Activated naive CD8-positive, alpha-beta T cell (primary cell): ENCODE data around the gene GATM.
"Not testable (repeated sequence)": the region's sequence is repeated elsewhere in the genome, so short reads cannot be mapped to it uniquely, and the experiment has no call there.

ENCODE experiments used
- H3K27ac Mint-ChIP-seq: one replicate; pipeline ENCODE4 v1.8.0; 2021; ENCODE audit warnings: mixed read lengths
- H3K27me3 Mint-ChIP-seq: one replicate; pipeline ENCODE4 v1.8.0; 2021; ENCODE audit warnings: mixed read lengths
- H3K36me3 Mint-ChIP-seq: one replicate; pipeline ENCODE4 v1.8.0; 2021; ENCODE audit warnings: mixed read lengths
- H3K4me1 Mint-ChIP-seq: one replicate; pipeline ENCODE4 v1.8.0; 2021; ENCODE audit warnings: low read depth, mixed read lengths
- H3K4me3 Mint-ChIP-seq: one replicate; pipeline ENCODE4 v1.8.0; 2021; ENCODE audit warnings: mild to moderate bottlenecking, mixed read lengths
- H3K9me3 Mint-ChIP-seq: one replicate; pipeline ENCODE4 v1.8.0; 2021; ENCODE audit warnings: low read depth, mixed read lengths

GATM gene

GRCh38 chr15:45375836-45376235 is 2.5 kb downstream of the GATM start:
- peaks cover 24% of the 10 kb centered on the region for H3K27me3 Mint-ChIP-seq
- H3K9me3 Mint-ChIP-seq = no peaks in the 10 kb centered on the region
- peaks cover 20% of the 10 kb centered on the region for H3K4me1 Mint-ChIP-seq
- H3K36me3 Mint-ChIP-seq = no peaks in the 10 kb centered on the region
- no peak overlapping the region for H3K27ac Mint-ChIP-seq
- H3K4me3 Mint-ChIP-seq = no peak overlapping the region

- Mint-ChIP-seq H3K4me1 (peaks cover 18% of the 10 kb centered on the region), H3K36me3 (no peaks in the 10 kb centered on the region), H3K4me3 (no peak overlapping the region), H3K27ac (no peak overlapping the region), H3K27me3 (peaks cover 23% of the 10 kb centered on the region), H3K9me3 (no peaks in the 10 kb centered on the region)
Observed at GRCh38 chr15:45373976-45374375, 4.4 kb downstream of the GATM start.

DNA sequence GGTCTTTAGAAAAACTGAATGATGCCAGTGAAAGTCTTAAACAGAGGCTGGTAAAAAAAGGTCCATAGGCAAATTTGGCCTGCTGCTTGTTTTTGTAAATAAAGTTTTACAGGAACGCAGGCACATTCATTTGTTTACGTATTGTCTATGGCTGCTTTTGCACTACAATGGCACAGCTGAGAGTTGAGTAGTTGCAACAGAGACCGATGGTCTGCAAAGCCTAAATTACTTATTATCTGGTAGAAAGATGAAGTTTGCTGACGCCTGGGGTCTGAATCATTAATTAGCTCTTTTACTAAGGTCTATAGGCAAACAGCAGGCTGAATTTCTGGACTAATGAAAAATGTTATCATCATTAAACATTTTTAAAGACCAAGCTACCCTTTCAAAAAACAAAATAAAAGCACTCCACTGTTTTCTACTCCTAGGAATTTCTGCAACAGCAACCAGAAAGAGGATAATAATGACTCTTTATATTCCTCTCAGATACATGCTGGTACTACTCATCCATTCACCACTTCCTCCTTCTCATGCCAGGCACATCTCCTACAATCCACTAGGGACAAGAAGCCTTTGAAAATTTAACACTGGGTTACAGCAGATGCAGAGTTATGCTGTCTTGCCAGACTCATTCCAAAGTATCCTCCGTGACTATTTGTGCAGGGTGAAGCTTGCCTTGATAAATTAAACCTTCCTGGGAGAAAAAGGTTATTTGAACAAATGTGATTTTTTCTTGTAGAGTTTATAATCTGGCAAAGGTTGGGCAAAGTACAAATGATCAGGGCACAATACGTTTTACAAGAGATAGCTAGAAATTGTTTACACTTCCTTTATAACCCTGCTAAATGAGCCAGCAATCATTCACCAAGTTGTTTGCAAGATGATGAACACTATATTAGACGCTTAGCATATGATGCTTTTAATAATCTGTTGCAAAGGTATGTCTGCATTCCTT is 6.0 kb downstream of the GATM start:
- Mint-ChIP-seq H3K27ac (no peak overlapping the region), H3K4me1 (peaks cover 8% of the 10 kb centered on the region), H3K36me3 (no peaks in the 10 kb centered on the region), H3K4me3 (no peak overlapping the region), H3K9me3 (no peaks in the 10 kb centered on the region), H3K27me3 (peaks cover 16% of the 10 kb centered on the region)

DNA sequence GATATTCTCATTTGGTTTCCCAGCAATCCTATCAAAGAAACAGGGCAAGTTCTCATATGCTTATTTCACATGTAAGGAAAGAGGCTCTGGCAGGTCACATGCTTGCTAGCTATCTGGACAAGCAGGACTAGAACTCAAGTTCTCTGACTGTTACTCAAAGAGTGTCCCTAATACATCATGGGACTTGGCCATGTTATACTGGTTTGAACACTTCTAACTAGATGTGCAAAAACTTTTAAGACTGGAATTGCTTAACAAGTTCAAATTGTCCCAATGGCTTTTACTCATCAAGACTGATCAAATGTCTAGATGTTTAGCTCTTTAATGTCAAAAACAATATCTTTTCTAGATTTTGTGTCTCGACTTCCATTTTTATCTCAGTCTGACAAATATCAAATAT is 6.8 kb downstream of the GATM start:
- no peak overlapping the region for H3K27ac Mint-ChIP-seq
- no peaks in the 10 kb centered on the region for H3K36me3 Mint-ChIP-seq
- no peak overlapping the region for H3K4me3 Mint-ChIP-seq
- H3K9me3 Mint-ChIP-seq = no peaks in the 10 kb centered on the region
- H3K4me1 Mint-ChIP-seq = peaks cover under 1% of the 10 kb centered on the region
- H3K27me3 Mint-ChIP-seq = peaks cover 14% of the 10 kb centered on the region

DNA sequence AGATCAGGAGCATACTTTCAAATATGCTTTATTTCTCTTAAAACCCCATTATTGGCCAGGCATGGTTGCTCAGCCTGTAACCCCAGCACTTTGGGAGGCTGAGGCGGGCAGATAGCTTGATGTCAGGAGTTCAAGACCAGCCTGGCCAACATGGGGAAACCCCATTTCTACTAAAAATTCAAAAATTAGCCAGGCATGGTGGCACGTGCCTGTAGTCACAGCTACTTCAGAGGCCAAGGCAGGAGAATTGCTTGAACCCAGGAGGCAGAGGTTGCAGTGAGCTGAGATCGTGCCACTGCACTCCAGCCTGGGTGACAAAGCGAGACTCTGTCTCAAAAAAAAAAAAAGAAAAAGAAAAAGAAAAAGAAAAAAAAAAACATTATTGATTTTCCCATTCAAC is 8.3 kb downstream of the GATM start:
- H3K4me1 Mint-ChIP-seq, H3K27me3 Mint-ChIP-seq, H3K4me3 Mint-ChIP-seq: not testable (repeated sequence)

GRCh38 chr15:45367222-45367621 is 11.1 kb downstream of the GATM start:
- H3K27me3 Mint-ChIP-seq, H3K9me3 Mint-ChIP-seq, H3K4me1 Mint-ChIP-seq, H3K36me3 Mint-ChIP-seq, H3K4me3 Mint-ChIP-seq, H3K27ac Mint-ChIP-seq: not testable (repeated sequence)

More for the DNA sequence above, 8.3 kb downstream of the GATM start:
- H3K36me3 Mint-ChIP-seq, H3K27ac Mint-ChIP-seq, H3K9me3 Mint-ChIP-seq: not testable (repeated sequence)

DNA sequence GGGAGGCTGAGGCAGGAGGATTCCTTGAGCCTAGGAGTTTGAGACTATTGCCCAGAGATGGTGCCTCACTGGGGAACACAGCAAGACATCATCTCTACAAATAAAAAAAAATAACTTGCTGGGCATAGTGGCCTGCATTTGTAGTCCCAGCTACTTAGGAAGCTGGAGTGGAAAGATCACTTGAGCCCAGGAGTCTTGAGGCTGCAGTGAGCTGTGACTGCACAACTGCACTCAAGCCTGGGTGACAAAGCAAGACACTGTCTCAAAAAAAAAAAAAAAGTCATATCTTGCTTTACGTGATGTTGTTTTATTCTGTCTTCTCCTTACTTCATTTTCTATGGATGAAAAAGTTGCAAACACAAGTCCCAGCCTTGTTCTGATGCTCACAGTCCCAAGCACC is 14.1 kb downstream of the GATM start:
- Mint-ChIP-seq H3K36me3 (peaks cover 6% of the 10 kb centered on the region), H3K27me3 (no peaks in the 10 kb centered on the region), H3K4me3 (no peak overlapping the region), H3K4me1 (no peaks in the 10 kb centered on the region), H3K9me3 (no peaks in the 10 kb centered on the region), H3K27ac (no peak overlapping the region)

- Mint-ChIP-seq H3K36me3 (peaks cover 6% of the 10 kb centered on the region), H3K27ac (no peak overlapping the region)
Observed at GRCh38 chr15:45363801-45364200, 14.5 kb downstream of the GATM start.

DNA sequence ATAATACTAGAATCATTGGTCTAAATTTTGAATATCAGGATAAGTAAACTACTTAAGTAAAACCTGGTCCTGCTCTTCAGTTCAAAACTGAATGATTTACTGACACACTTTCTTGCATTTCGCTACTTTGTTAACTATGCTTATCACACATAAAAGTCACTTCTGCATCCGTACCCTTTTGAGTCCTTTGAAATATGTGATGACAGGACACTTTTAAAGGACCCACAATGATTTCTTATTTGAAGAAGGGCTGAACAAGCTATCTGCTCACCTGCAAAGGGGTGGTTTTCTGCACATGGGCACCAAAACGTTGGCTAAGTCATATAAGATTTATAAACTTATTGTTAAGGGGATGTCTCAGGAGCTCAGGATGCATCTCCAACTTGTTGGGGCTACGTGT is 15.0 kb downstream of the GATM start:
- H3K27me3 Mint-ChIP-seq = no peaks in the 10 kb centered on the region
- H3K4me1 Mint-ChIP-seq = no peaks in the 10 kb centered on the region
- peaks cover 6% of the 10 kb centered on the region for H3K36me3 Mint-ChIP-seq
- no peak overlapping the region for H3K27ac Mint-ChIP-seq
- no peak overlapping the region for H3K4me3 Mint-ChIP-seq
- no peaks in the 10 kb centered on the region for H3K9me3 Mint-ChIP-seq

More at GRCh38 chr15:45363801-45364200, 14.5 kb downstream of the GATM start:
- H3K4me3 Mint-ChIP-seq = no peak overlapping the region
- no peaks in the 10 kb centered on the region for H3K27me3 Mint-ChIP-seq
- H3K9me3 Mint-ChIP-seq = no peaks in the 10 kb centered on the region
- H3K4me1 Mint-ChIP-seq = no peaks in the 10 kb centered on the region

DNA sequence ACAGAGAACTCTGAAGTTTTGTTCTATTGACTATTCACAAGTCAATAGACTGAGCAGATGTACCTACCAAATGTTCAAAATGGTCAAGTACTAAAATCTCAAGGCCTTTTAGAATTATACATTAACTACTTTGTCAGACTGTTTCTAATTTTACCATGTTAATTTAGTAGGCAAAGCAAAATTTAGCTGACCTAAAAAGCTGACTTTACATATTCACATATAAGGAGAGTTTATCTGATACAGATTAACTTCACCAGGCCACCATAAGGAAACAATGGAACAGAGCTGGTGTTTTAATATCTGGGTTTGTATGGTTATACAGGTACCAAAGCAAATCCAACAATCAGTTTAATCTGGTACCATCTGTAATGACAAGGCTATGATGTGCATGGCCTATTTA is 15.9 kb downstream of the GATM start:
- Mint-ChIP-seq H3K27me3 (no peaks in the 10 kb centered on the region), H3K4me1 (no peaks in the 10 kb centered on the region), H3K4me3 (no peak overlapping the region), H3K9me3 (no peaks in the 10 kb centered on the region), H3K27ac (no peak overlapping the region), H3K36me3 (peaks cover 6% of the 10 kb centered on the region)

GRCh38 chr15:45361878-45362277 is 16.5 kb downstream of the GATM start:
- H3K36me3 Mint-ChIP-seq = peaks cover 6% of the 10 kb centered on the region
- H3K4me3 Mint-ChIP-seq = no peak overlapping the region
- no peak overlapping the region for H3K27ac Mint-ChIP-seq
- no peaks in the 10 kb centered on the region for H3K9me3 Mint-ChIP-seq
- no peaks in the 10 kb centered on the region for H3K27me3 Mint-ChIP-seq
- no peaks in the 10 kb centered on the region for H3K4me1 Mint-ChIP-seq

DNA sequence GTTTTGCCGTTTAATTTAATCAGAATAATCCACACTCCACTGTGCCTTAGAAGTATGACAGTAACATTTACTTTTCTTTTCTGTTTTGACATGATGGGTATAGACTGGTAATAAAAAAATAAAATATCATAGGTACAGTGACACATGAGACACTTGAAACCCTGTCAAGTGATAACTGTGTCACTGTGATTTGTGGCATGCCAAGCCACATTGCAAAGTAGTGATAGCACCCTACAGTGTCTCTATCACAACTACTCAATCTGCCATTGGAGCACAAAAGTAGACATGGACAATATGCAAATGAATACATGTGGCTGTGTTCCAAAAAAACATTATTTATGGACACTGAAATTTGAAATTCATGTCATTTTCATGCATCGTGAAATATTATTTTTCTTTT is 22.5 kb downstream of the GATM start:
- no peaks in the 10 kb centered on the region for H3K36me3 Mint-ChIP-seq
- no peak overlapping the region for H3K4me3 Mint-ChIP-seq
- no peaks in the 10 kb centered on the region for H3K9me3 Mint-ChIP-seq
- no peak overlapping the region for H3K27ac Mint-ChIP-seq
- no peaks in the 10 kb centered on the region for H3K27me3 Mint-ChIP-seq
- no peaks in the 10 kb centered on the region for H3K4me1 Mint-ChIP-seq

DNA sequence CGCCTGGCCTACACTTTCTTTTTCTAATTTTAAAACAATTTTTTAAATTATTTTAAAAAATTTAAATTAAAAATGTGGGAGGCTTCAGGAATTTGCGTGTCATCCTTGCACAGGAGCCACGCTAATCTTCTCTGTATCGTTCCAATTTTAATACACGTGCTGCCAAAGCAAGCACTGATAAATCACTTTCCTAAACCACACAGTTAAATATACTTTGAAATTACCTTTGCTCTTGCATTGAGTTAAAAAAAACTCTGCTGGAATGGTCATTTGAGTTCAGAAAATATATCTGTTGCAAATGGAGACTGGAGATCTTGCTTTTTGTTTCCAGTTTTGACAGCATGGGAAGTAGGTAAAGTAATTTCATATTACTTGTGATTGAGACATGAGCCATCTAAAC is 23.6 kb downstream of the GATM start:
- no peak overlapping the region for H3K4me3 Mint-ChIP-seq
- no peaks in the 10 kb centered on the region for H3K36me3 Mint-ChIP-seq
- H3K4me1 Mint-ChIP-seq = no peaks in the 10 kb centered on the region
- no peaks in the 10 kb centered on the region for H3K9me3 Mint-ChIP-seq
- H3K27ac Mint-ChIP-seq = no peak overlapping the region
- peaks cover under 1% of the 10 kb centered on the region for H3K27me3 Mint-ChIP-seq

DNA sequence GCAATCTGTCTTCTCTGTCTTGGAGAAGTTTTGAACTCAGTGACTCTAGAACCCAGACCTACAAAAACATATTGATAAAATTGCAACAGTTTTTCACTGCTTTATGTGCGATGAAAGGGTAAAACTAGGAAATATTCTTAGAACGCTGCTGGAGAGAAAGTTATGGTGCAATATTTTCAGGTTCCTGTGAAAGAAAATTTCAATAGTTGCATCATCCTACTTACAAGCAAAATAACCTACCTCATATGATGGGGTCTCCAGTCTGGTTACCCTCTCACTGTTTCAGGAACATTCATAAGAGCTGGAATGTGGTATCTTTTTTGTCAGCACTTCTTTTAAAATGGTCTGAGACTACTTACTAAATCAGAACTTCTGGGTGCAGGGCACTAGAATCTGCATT is 27.1 kb downstream of the GATM start:
- H3K27ac Mint-ChIP-seq = no peak overlapping the region
- no peaks in the 10 kb centered on the region for H3K9me3 Mint-ChIP-seq

DNA sequence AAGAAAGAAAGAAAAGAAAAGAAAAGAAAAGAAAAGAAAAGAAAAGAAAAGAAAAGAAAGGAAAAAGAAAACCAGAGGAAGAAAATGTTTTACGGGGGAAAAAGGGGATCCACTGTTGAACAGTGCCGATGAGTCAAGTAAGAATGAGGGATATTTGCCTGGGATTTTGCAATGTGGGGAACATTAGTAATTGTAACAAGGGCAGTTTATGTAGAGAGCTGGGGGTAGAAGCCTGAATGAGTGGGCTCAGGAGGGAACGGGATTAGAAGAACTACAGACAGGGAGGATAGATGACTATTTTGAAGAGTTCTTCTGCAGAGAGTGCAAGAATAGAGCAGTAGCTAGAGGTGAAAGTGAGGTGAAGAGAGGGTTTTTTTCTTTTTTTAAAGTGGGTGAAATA is 28.7 kb downstream of the GATM start:
- Mint-ChIP-seq H3K36me3 (no peaks in the 10 kb centered on the region), H3K9me3 (no peaks in the 10 kb centered on the region), H3K27ac (no peak overlapping the region), H3K4me1 (no peaks in the 10 kb centered on the region), H3K4me3 (no peak overlapping the region), H3K27me3 (peaks cover 17% of the 10 kb centered on the region)

More for the DNA sequence above, 27.1 kb downstream of the GATM start:
- Mint-ChIP-seq H3K27me3 (peaks cover 17% of the 10 kb centered on the region), H3K4me3 (no peak overlapping the region), H3K4me1 (no peaks in the 10 kb centered on the region), H3K36me3 (no peaks in the 10 kb centered on the region)

DNA sequence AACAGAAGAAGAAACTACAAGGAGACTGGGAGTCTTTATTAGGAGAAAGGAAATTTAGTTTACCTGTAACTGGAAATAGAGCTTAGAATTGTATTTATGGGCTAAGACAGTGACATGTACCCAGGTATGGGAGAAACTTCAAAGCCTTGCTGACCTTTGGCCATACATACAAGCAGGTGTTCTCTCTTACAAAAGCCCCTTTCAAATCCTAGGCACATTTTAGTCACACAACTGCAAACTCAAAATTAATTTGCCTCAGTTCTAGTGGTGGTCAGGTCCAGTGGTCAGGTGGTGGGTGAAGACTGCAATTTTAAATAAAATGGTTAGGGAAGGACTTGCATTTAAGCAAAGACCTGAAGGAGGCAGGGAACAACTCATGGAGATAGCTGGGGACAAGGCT is 30.4 kb downstream of the GATM start:
- Mint-ChIP-seq H3K36me3 (no peaks in the 10 kb centered on the region), H3K27me3 (peaks cover 18% of the 10 kb centered on the region), H3K4me3 (no peak overlapping the region), H3K27ac (no peak overlapping the region), H3K4me1 (no peaks in the 10 kb centered on the region), H3K9me3 (no peaks in the 10 kb centered on the region)
